ENCODE data around the gene CDH4. TPM values are rescaled to one million over a fixed set of nuclear protein-coding genes. Genes with fewer than 3 reads are reported as not detected.

Gene CDH4
- total RNA-seq, 2 experiments from 2014 or later = not detected

- ChIA-PET CTCF (ENCODE audit: unreplicated experiment) (no interaction called here), POLR2A (no interaction called here)
- Histone ChIP-seq H3K36me3 (ENCODE audit: insufficient read depth, low read length) (no peaks in the 10 kb centered on the region), H4K20me1 (ENCODE audit: insufficient read depth, low read length) (no peaks in the 10 kb centered on the region), H3K79me2 (ENCODE audit: insufficient read depth, low read depth, low read length) (no peaks in the 10 kb centered on the region), H3K4me1 (ENCODE audit: insufficient read depth, low read length, poor library complexity, severe bottlenecking) (no peaks in the 10 kb centered on the region), H3K9me3 (ENCODE audit: low read length) (no peaks in the 10 kb centered on the region), H3K27ac (ENCODE audit: low read depth, low read length, poor library complexity, severe bottlenecking) (no peak overlapping the region), H2AFZ (ENCODE audit: low read length) (no peak overlapping the region), H3K4me2 (ENCODE audit: low read length) (no peak overlapping the region), H3K4me3 (ENCODE audit: low read depth, low read length, poor library complexity, severe bottlenecking) (no peak overlapping the region), H3K9me2 (ENCODE audit: insufficient read depth, low read length) (no peaks in the 10 kb centered on the region)
- no peak for TF ChIP-seq EZH2phosphoT487 (IDR thresholded peaks at IDR 0.05; ENCODE audit: borderline replicate concordance, low read depth, low read length)
- intact Hi-C loops (cut with micrococcal nuclease; ENCODE audit: unreplicated experiment) = no loop called here
- no TSS peak for BruUV-seq (replicated peaks)
- no peak for DNase-seq (ENCODE audit: low spot score)
Measured at GRCh38 chr20:61954276-61955021, 702.4 kb downstream of the CDH4 start.

DNA sequence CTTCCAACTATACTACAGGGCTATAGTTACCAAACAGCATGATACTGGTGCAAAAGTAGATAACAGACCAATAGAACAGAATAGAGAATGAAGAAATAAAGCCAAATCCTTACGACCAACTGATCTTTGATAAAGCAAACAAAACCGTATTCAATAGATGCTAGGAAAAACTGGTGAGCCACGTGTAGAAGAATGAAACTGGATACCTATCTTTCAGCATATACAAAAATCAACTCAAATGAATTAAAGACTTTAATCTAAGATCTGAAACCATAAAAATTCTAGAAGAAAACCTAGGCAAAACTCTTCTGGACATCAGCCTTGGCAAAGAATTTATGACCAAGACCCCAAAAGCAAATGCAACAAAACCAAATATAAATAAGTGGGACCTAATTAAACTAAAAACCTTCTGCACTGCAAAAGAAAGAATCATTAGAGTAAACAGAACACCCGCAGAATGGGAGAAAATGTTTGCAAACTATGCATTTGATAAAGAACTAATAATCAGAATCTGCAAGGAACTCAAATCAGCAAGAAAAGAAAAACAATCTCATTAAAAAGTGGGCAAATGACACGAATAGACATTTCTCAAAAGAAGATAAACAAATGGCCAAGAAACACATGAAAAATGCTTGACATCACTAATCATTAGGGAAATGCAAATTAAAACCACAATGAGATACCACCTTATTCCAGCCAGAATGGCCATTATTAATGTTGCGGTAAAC is 703.8 kb downstream of the CDH4 start:
- H3K4me3 ChIP-seq (ENCODE audit: low read depth, low read length, poor library complexity, severe bottlenecking) = no peak overlapping the region
- H4K20me1 ChIP-seq (ENCODE audit: insufficient read depth, low read length) = no peaks in the 10 kb centered on the region; the same call in 1 of the 2 replicates
- no peaks in the 10 kb centered on the region for H3K9me2 ChIP-seq (ENCODE audit: insufficient read depth, low read length)
- H3K27ac ChIP-seq (ENCODE audit: low read depth, low read length, poor library complexity, severe bottlenecking) = no peak overlapping the region
- H3K79me2 ChIP-seq (ENCODE audit: insufficient read depth, low read depth, low read length) = no peaks in the 10 kb centered on the region
- no peak overlapping the region for H3K4me2 ChIP-seq (ENCODE audit: low read length)
- intact Hi-C loops (cut with micrococcal nuclease; ENCODE audit: unreplicated experiment) = no loop called here
- no TSS peak for BruUV-seq (replicated peaks)
- no peaks in the 10 kb centered on the region for H3K9me3 ChIP-seq (ENCODE audit: low read length)
- no peaks in the 10 kb centered on the region for H3K36me3 ChIP-seq (ENCODE audit: insufficient read depth, low read length)
- H2AFZ ChIP-seq (ENCODE audit: low read length) = no peak overlapping the region
- ChIA-PET POLR2A (no interaction called here), CTCF (ENCODE audit: unreplicated experiment) (no interaction called here)
- H3K4me1 ChIP-seq (ENCODE audit: insufficient read depth, low read length, poor library complexity, severe bottlenecking) = no peaks in the 10 kb centered on the region
- TF ChIP-seq CTCF (conservative IDR thresholded peaks at IDR 0.05; ENCODE audit: low read length) (no peak), EZH2phosphoT487 (IDR thresholded peaks at IDR 0.05; ENCODE audit: borderline replicate concordance, low read depth, low read length) (no peak)
- no peak for DNase-seq (ENCODE audit: low spot score)

DNA sequence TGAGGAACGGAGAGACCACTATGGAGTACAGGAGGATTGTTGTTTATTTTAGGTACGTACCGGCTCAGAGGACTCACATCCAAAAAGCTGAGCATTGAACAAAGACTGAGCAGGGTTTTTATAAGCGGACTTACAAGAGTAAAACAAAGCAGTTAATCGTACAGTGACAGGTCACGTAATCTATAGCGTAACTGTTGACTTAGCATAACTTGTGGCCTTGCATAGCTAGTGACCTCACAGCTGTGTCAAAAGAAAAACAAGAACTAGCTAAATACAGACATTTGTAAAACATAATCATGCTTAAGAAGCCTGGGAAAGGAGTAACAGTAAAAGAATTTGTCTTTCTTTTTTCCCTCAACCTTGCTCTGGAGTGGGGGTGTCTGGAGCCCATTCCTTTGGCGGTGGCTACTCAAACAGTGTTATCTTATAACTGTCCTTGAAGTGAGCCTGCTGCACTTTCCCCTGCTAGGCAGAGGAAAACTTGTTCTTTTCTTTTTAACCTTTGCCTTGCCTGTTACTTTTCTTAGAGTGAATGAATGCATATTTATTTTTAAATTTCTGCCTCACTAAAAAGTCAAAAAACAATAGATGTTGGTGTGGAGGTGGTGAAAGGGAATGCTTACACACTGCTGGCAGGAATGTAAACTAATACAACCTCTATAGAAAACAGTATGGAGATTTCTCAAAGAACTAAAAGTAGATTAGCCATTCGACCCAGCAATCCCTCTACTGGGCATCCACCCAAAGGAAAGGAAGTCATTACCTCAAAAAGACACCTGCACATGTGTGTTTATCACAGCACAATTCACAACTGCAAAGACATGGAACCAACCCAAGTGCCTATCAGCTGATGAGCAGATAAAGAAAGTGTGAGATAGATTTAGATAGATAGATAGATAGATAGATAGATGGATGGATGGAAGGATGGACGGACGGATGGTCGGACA is 704.6 kb downstream of the CDH4 start:
- ChIA-PET POLR2A (no interaction called here), CTCF (ENCODE audit: unreplicated experiment) (no interaction called here)
- Histone ChIP-seq H3K27ac (ENCODE audit: low read depth, low read length, poor library complexity, severe bottlenecking) (no peak overlapping the region), H4K20me1 (ENCODE audit: insufficient read depth, low read length) (no peaks in the 10 kb centered on the region; the same call in 1 of the 2 replicates), H3K4me1 (ENCODE audit: insufficient read depth, low read length, poor library complexity, severe bottlenecking) (no peaks in the 10 kb centered on the region), H3K4me3 (ENCODE audit: low read depth, low read length, poor library complexity, severe bottlenecking) (no peak overlapping the region), H3K9me3 (ENCODE audit: low read length) (no peaks in the 10 kb centered on the region), H3K9me2 (ENCODE audit: insufficient read depth, low read length) (no peaks in the 10 kb centered on the region), H3K4me2 (ENCODE audit: low read length) (no peak overlapping the region), H3K79me2 (ENCODE audit: insufficient read depth, low read depth, low read length) (no peaks in the 10 kb centered on the region), H2AFZ (ENCODE audit: low read length) (no peak overlapping the region), H3K36me3 (ENCODE audit: insufficient read depth, low read length) (no peaks in the 10 kb centered on the region)
- DNase-seq (ENCODE audit: low spot score) = no peak
- intact Hi-C loops (cut with micrococcal nuclease; ENCODE audit: unreplicated experiment) = no loop called here
- BruUV-seq (replicated peaks) = no TSS peak
- TF ChIP-seq EZH2phosphoT487 (IDR thresholded peaks at IDR 0.05; ENCODE audit: borderline replicate concordance, low read depth, low read length) (no peak), CTCF (conservative IDR thresholded peaks at IDR 0.05; ENCODE audit: low read length) (no peak)

All from OCI-LY7 (cell line).